ENCODE measurements around the gene SP140L.

DNA sequence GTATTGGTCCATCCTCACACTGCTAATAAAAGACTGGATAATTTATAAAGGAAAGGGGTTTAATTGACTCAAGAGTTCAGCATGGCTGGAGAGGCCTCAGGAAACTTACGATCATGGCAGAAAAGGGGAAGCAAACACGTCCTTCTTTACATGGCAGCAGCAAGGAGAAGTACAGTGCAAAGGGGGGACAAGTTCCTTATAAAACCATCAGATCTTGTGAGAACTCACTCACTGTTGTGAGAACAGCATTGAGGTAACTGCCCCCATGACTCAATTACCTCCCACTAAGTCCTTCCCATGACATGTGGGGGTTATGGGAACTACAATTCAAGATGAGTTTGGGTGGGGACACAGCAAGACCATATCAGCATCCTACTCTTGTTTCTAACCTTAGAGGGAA is 126.0 kb downstream of the SP140L start:
- TF ChIP-seq, protein P1, sequence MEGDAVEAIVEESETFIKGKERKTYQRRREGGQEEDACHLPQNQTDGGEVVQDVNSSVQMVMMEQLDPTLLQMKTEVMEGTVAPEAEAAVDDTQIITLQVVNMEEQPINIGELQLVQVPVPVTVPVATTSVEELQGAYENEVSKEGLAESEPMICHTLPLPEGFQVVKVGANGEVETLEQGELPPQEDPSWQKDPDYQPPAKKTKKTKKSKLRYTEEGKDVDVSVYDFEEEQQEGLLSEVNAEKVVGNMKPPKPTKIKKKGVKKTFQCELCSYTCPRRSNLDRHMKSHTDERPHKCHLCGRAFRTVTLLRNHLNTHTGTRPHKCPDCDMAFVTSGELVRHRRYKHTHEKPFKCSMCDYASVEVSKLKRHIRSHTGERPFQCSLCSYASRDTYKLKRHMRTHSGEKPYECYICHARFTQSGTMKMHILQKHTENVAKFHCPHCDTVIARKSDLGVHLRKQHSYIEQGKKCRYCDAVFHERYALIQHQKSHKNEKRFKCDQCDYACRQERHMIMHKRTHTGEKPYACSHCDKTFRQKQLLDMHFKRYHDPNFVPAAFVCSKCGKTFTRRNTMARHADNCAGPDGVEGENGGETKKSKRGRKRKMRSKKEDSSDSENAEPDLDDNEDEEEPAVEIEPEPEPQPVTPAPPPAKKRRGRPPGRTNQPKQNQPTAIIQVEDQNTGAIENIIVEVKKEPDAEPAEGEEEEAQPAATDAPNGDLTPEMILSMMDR (IDR thresholded peaks at IDR 0.05), result no peak
- TF ChIP-seq POLR2AphosphoS5 (IDR thresholded peaks at IDR 0.05; ENCODE audit: low read depth, low read length) (no peak), TCF7L2 (IDR thresholded peaks at IDR 0.05; ENCODE audit: low read depth, low read length) (no peak), SIN3A (IDR thresholded peaks at IDR 0.05; ENCODE audit: borderline replicate concordance, insufficient read depth, low read depth, low read length) (no peak)
- TF ChIP-seq, protein P2, sequence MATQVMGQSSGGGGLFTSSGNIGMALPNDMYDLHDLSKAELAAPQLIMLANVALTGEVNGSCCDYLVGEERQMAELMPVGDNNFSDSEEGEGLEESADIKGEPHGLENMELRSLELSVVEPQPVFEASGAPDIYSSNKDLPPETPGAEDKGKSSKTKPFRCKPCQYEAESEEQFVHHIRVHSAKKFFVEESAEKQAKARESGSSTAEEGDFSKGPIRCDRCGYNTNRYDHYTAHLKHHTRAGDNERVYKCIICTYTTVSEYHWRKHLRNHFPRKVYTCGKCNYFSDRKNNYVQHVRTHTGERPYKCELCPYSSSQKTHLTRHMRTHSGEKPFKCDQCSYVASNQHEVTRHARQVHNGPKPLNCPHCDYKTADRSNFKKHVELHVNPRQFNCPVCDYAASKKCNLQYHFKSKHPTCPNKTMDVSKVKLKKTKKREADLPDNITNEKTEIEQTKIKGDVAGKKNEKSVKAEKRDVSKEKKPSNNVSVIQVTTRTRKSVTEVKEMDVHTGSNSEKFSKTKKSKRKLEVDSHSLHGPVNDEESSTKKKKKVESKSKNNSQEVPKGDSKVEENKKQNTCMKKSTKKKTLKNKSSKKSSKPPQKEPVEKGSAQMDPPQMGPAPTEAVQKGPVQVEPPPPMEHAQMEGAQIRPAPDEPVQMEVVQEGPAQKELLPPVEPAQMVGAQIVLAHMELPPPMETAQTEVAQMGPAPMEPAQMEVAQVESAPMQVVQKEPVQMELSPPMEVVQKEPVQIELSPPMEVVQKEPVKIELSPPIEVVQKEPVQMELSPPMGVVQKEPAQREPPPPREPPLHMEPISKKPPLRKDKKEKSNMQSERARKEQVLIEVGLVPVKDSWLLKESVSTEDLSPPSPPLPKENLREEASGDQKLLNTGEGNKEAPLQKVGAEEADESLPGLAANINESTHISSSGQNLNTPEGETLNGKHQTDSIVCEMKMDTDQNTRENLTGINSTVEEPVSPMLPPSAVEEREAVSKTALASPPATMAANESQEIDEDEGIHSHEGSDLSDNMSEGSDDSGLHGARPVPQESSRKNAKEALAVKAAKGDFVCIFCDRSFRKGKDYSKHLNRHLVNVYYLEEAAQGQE (IDR thresholded peaks at IDR 0.05; ENCODE audit: insufficient read depth in 1 of 2, low read depth in 2 of 2, low read length in 1 of 2), result no peak
